Stimulated activated CD4-positive, alpha-beta T cell treated with anti-CD3 and anti-CD28 coated beads, Interleukin-12 subunit alpha, Interleukin-12 subunit beta, amount 100 ng/mL, for 48 hours (primary cell): ENCODE measurements around the gene LMBRD1.
"Not testable (repeated sequence)": the region's sequence is repeated elsewhere in the genome, so short reads cannot be mapped to it uniquely, and the experiment has no call there.

Experiments
- DNase-seq, 3 donors: peaks; one replicate each; pipeline ENCODE4 v3.0.0-alpha.2; 2020; ENCODE audit warnings: low read depth in 2 of 3, low spot score in 1 of 3

The LMBRD1 gene

DNA sequence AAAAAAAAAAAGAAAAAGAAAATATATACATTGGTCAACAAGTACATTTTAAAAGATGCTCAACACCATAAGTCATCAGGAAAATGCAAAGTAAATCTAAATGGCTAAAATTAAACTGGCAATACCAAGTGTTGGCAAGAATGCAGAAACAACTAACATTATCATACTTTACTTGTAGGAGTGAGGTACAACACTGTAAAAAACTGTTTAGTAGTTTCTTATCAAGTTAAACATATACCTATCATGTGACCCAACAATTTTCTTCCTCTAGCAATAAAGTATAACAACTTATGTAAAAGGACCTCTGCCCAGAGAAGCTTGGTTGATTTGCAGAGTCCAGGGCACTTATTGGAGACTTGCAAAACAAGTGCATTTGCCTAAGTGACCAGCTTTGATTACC is 40.4 kb downstream of the LMBRD1 start:
- DNase-seq: no peak

DNA sequence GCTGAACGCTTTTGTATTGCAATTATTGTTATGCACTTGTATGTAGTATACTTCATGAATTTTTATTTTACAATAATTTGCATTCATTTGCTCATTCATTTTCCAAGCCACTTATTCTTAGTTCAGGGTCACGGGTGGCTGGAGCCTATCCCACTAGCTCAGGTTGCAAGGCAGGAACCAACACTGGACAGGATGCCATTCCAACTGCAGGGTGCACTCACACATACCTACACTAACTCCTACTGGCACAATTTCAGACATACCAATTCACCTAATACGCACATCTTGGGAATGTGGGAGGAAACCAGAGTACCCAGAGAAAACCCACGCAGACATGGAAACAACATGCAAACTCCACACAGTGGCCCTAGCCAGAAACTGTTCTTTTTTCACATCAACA is 61.8 kb downstream of the LMBRD1 start:
- no peak for DNase-seq

DNA sequence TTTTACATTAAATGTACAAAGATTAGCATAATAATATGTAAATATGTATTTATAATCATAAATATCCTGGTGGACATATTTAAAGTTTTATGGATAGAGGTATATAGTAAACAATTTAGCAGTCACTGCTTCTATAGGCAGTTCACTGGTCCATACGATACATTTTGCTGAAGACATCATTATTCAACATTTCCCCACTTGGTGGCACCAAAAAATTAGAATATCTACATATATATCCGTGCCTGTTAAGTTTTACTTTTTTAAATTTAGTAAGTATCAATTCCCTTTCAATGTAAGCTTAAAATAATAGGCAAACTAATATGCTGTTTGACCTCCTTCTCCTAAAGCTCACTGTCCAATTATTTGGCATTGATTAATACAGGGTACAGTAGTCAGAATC is 64.2 kb downstream of the LMBRD1 start:
- no peak for DNase-seq

GRCh38 chr6:69732045-69732444 is 64.8 kb downstream of the LMBRD1 start:
- DNase-seq: no peak

DNA sequence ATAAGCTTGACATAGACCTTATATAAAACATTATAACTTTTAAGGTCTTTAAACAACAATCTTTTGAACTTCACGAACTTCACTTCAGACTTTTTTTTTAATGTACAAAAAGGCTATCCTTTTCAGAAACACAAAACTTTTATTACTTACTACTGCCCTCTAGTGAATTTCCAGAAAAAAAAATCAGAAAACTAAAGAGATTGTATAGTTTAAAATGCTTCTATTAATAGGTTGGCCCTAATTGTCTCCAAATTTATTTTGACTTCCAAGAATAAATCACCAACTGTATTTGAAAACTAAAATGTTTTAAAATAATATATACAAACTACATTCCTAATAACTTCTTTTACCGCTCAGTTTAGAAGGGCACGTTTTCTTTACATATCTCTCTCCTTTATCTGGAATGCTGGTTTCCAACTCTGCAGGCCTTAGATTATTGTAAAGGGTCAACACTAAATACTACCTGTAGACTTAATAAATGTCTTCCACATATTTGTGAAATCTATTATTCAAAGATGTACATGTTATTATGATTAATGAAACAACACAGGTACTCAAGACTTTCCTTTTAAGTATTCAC is 66.8 kb downstream of the LMBRD1 start:
- DNase-seq: no peak

DNA sequence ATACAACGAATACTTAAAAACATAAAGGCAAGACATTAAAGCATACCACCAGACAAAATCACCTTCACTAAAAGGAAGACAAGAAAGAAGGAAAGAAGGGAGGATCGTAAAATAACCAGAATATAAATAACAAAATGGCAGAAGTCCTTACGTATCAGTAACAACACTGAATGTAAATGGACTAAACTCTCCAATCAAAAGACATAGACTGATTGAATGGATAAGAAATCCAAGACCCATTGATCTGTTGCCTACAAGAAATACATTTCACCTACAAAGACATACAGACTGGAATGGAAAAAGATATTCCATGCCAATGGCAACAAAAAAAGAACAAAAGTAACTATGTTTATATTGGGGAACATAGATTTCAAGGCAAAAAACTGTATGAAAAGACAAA is 74.1 kb downstream of the LMBRD1 start:
- DNase-seq: no peak

GRCh38 chr6:69719602-69720193 is 77.1 kb downstream of the LMBRD1 start:
- DNase-seq: no peak

GRCh38 chr6:69706724-69707123 is 90.1 kb downstream of the LMBRD1 start:
- DNase-seq: no peak

GRCh38 chr6:69705954-69706353 is 90.9 kb downstream of the LMBRD1 start:
- no peak for DNase-seq

GRCh38 chr6:69704916-69705315 is 91.9 kb downstream of the LMBRD1 start:
- no peak for DNase-seq

- DNase-seq: no peak
Observed at GRCh38 chr6:69699655-69700054, 97.2 kb downstream of the LMBRD1 start.

- DNase-seq: no peak
Observed at GRCh38 chr6:69696273-69696672, 100.5 kb downstream of the LMBRD1 start.

- DNase-seq: no peak
Observed at GRCh38 chr6:69693762-69694161, 103.0 kb downstream of the LMBRD1 start.

DNA sequence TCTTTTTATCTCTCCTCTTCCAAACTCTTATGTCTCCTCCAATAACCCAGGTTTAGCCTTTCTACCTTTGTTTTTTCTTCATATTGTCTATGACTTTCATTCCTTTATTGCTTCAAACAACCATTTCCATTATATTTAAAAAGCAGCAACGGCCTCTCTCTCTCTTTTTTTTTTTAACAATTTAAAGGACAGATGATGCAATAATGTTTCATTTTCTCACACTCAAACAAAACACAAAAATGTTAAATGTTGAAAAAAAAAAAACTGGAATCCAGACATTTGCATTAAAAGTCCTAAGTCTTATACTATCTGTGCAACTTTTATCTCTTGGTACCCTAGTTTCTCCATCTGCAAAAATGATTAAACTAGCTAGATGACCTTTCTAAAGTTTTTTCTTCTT is 105.8 kb downstream of the LMBRD1 start:
- DNase-seq: no peak

- DNase-seq: no peak
Observed at GRCh38 chr6:69680302-69680701, 116.5 kb downstream of the LMBRD1 start.

GRCh38 chr6:69673298-69673697 is 123.5 kb downstream of the LMBRD1 start:
- DNase-seq: no peak

DNA sequence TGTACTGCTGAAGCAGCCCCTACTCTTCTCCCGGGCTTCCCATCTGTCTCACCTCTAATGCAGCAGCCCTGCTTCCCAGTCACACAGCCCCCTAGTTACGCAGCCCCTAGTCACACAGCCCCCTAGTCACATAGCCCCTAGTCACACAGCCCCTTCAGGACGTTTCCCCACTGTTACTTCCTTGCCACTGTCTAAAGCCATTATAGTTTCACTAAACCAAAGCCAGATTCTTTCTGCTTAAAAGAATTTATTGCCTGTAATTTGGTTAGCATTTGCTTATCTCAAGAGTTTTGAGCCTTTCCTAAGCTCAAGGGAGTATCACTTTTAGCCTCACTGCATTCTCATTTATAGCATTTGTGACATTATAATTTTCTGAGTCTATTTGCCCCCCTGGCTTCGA is 127.9 kb downstream of the LMBRD1 start:
- DNase-seq: no peak

GRCh38 chr6:69666779-69667178 is 130.0 kb downstream of the LMBRD1 start:
- DNase-seq: not testable (repeated sequence)

DNA sequence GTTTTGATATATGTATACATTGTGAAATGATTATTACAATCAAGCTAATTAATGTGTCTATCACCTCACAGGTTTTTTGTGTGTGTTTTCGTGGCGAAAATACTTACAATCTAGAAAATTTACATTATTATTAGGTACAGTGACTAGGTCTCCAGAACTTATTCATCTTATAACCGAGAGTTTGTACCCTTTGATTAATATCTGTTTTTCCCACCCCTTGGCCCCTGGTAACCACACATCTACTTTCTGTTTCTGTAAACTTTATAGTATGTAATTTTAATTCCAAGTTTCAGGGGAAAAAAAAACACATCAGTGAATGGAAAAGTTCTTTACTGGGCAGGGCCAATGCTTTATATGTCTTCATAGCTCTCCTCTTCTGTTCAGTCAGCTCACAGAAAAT is 131.4 kb downstream of the LMBRD1 start:
- DNase-seq: no peak

- no peak for DNase-seq
Observed at GRCh38 chr6:69664551-69664950, 132.3 kb downstream of the LMBRD1 start.

DNA sequence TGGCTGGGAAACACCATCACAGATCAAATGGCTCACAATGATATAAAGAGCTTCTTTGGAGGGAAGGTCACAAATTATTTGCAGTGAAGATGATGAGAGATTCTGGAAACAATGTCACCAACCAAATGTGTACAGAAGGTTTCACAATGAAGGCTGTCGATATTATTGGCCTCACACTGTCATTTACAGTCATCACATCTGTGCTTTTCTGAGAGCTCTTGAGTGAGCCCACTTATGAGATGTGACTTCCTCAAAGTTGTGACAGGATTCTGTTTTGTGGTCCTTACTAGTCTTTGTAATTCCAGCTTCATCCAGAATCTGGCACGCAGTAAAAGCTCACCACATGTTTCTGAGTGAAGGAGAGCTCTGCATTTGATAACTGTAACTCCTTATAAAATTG is 133.6 kb downstream of the LMBRD1 start:
- DNase-seq: no peak

- DNase-seq: no peak
Observed at GRCh38 chr6:69650703-69651102, 146.1 kb downstream of the LMBRD1 start.

DNA sequence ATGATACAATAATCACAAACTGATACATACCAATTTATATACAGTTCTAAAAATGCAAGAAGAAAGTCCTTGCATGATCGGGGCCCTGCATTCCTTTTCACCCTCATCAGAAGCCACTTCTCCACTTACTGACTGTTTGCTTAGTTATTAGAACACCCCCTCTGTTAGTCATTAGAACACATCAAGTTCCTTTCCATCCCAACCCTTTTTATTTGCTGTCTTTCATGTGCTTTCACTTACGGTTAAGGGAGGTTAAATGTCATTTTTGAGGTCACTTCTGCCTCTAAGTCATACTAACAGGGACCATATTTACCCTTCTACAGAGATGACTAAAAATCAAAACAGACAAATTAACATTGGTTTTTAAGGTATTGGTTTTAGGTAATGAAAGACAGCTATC is 149.1 kb downstream of the LMBRD1 start:
- DNase-seq: no peak
